K562 (cell line): ENCODE data around the gene ELMO1. TPM values are rescaled to one million over a fixed set of nuclear protein-coding genes. Genes with fewer than 3 reads are reported as not detected.

Experiments used
- BCOR ChIP-seq: fragments of 450-650 bp; IDR thresholded peaks from 2 replicates; pipeline ENCODE4 v1.6.1; 2016
- BMI1 ChIP-seq: fragments of 150-350 bp; IDR thresholded peaks from 2 replicates; pipeline ENCODE4 v1.6.1; 2014; ENCODE audit warnings: low read length
- CBFA2T2 ChIP-seq: fragments of 450-650 bp; conservative IDR thresholded peaks from 2 replicates; pipeline ENCODE4 v1.6.1; 2017; ENCODE audit warnings: mild to moderate bottlenecking
- CBFA2T3 ChIP-seq: fragments of 450-650 bp; IDR thresholded peaks from 2 replicates; pipeline ENCODE4 v1.6.1; 2017
- EP400 ChIP-seq: fragments of 450-650 bp; IDR thresholded peaks from 2 replicates; pipeline ENCODE4 v1.6.1; 2017; ENCODE audit warnings: antibody characterized with exemption, mild to moderate bottlenecking, moderate library complexity
- FOXA3 ChIP-seq, 2 experiments: fragments of 450-650 bp in 1 of 2; sonication (generic) in 1 of 2; formaldehyde crosslinking; IDR thresholded peaks in 1 of 2; conservative IDR thresholded peaks in 1 of 2; 2 replicates each; pipeline versions ENCODE4 v1.4.0 to v1.8.0; 2020 to 2022; ENCODE audit warnings: mild to moderate bottlenecking in 2 of 2, missing genetic modification reagents in 1 of 2
- HDAC2 ChIP-seq: fragments of 450-650 bp; IDR thresholded peaks from 2 replicates; pipeline ENCODE4 v1.6.1; 2016; ENCODE audit warnings: mild to moderate bottlenecking
- HMGN3 ChIP-seq: IDR thresholded peaks from 2 replicates; pipeline ENCODE4 v1.6.1; 2011; ENCODE audit warnings: borderline replicate concordance, low read depth, mild to moderate bottlenecking, mixed read lengths, low read length; ENCODE audit not compliant: insufficient read length; ENCODE audit errors: extremely low read depth
- KLF10 ChIP-seq: fragments of 250-450 bp; sonication (Bioruptor Pico); IDR thresholded peaks from 2 replicates; pipeline ENCODE4 v1.6.1; 2021; ENCODE audit warnings: matching md5 sums
- KLF16 ChIP-seq: IDR thresholded peaks from 2 replicates; pipeline ENCODE4 v1.6.1; 2016; ENCODE audit warnings: antibody characterized with exemption
- L3MBTL2 ChIP-seq: fragments of 450-650 bp; IDR thresholded peaks from 2 replicates; pipeline ENCODE4 v1.6.1; 2016; ENCODE audit warnings: mild to moderate bottlenecking, moderate library complexity
- MTA1 ChIP-seq: fragments of 450-650 bp; IDR thresholded peaks from 2 replicates; pipeline ENCODE4 v1.6.1; 2017; ENCODE audit warnings: borderline replicate concordance
- NCOR1 ChIP-seq: fragments of 450-650 bp; IDR thresholded peaks from 2 replicates; pipeline ENCODE4 v1.6.1; 2016; ENCODE audit warnings: mild to moderate bottlenecking, moderate library complexity
- PHB2 ChIP-seq: fragments of 450-650 bp; IDR thresholded peaks from 2 replicates; pipeline ENCODE4 v1.6.1; 2017; ENCODE audit warnings: low read depth
- SMAD4 ChIP-seq: fragments of 250-450 bp; sonication (Bioruptor Pico); conservative IDR thresholded peaks from 2 replicates; pipeline ENCODE4 v1.8.0; 2021; ENCODE audit warnings: inconsistent platforms, mild to moderate bottlenecking, moderate library complexity
- ZNF384 ChIP-seq: IDR thresholded peaks from 2 replicates; pipeline ENCODE4 v1.6.1; 2012; ENCODE audit warnings: low read depth, low read length, improper control_type of control experiment
- ZNF444 ChIP-seq: fragments of 250-450 bp; sonication (Bioruptor Pico); IDR thresholded peaks from 2 replicates; pipeline ENCODE4 v1.4.0; 2020; ENCODE audit warnings: mild to moderate bottlenecking, moderate library complexity
- ZNF766 ChIP-seq: fragments of 200-800 bp; sonication (Bioruptor generic); conservative IDR thresholded peaks from 2 replicates; pipeline ENCODE4 v1.6.1; 2016; ENCODE audit warnings: missing genetic modification characterization, missing compliant biosample characterization
- polyA plus RNA-seq, 8 experiments: library from polyadenylated mRNA; depleted of rRNA in 4 of 8; stranded (reverse) in 5 of 8; unstranded in 3 of 8; fragments of >200 nt; fragmentation: Nextera tagmentation in 2 of 8; fragmentation: Illumina TruSeq in 1 of 8; extraction: Ambion mirVana in 2 of 8; extraction: Trizol in 1 of 8; gene quantifications; 2 replicates each; pipeline versions ENCODE4 v1.2.1 to v1.2.3, GENCODE V29; 2011 to 2014; ENCODE audit warnings: inconsistent platforms in 1 of 8, missing spikeins in 1 of 8
- total RNA-seq, 7 experiments: library from RNA; depleted of rRNA in 6 of 7; stranded (reverse); fragments of >200 nt in 6 of 7; fragmentation: Illumina TruSeq in 2 of 7; extraction: Trizol in 2 of 7; gene quantifications; 2 replicates each; pipeline versions ENCODE4 v1.2.1 to v1.2.3, GENCODE V29; 2011 to 2021; ENCODE audit warnings: low replicate concordance in 1 of 7
- TF ChIP-seq, protein P1 (sequence below): fragments of 200-800 bp; sonication (Bioruptor generic); IDR thresholded peaks from 2 replicates; pipeline ENCODE4 v1.6.1; 2017; ENCODE audit warnings: missing genetic modification characterization, missing compliant biosample characterization
- TF ChIP-seq, protein P2 (sequence below), 2 experiments: fragments of 450-650 bp; conservative IDR thresholded peaks; 2 replicates each; pipeline ENCODE4 v1.6.1; 2017; ENCODE audit warnings: mild to moderate bottlenecking in 2 of 2, moderate library complexity in 2 of 2
- TF ChIP-seq, protein P3 (sequence below): fragments of 200-800 bp; sonication (Bioruptor generic); IDR thresholded peaks from 2 replicates; pipeline ENCODE4 v1.6.1; 2017; ENCODE audit warnings: missing genetic modification characterization, missing compliant biosample characterization
- TF ChIP-seq, protein P4 (sequence below): fragments of 450-650 bp; IDR thresholded peaks from 2 replicates; pipeline ENCODE4 v1.6.1; 2016; ENCODE audit warnings: mild to moderate bottlenecking

ELMO1 gene
- total and polyA plus RNA-seq, 9 of the 15 experiments (the other 6 are each of a cell fraction or from before 2014, with no cell fraction given), result 0.36 to 7.2 (median 3.6) TPM

DNA sequence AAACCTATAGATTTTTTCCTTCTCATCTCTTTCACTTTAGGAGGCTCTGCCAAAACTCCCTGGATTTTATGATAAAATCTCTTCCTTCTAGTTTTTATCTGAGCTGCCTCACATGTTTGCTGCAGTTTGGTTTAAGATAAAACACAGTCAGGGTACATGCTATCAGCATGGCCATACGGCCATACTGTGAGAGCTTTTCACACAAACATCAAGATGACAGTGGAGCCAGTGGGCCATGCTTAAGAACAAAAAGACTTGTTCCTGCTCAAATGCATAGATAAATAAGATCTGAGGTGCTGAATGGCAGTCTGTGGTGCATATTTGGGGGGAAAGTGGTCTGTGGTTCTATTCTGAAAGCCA, 91.0 kb downstream of the ELMO1 start (continued):
- TF ChIP-seq NCOR1, result peak; percentile 91
- TF ChIP-seq L3MBTL2, result peak; percentile 38; the same call in 1 of the 2 replicates
- TF ChIP-seq MTA1, result peak; percentile 78
- peak; percentile 84 for TF ChIP-seq SMAD4 (CRISPR knock-in tag)
- TF ChIP-seq HMGN3, result peak; percentile 57
- no peak for TF ChIP-seq KLF10 (CRISPR knock-in tag)
- peak; percentile 68 for TF ChIP-seq PHB2
- peak in 1 of 2 experiments; percentile 42; a peak in 1 of 4 replicates for TF ChIP-seq FOXA3 (CRISPR knock-in tag; conservative IDR thresholded peaks at IDR 0.05 in 1 of 2, IDR thresholded peaks at IDR 0.05 in 1 of 2)
- peak; percentile 88 for TF ChIP-seq CBFA2T2
- TF ChIP-seq ZNF766 (CRISPR knock-in tag), result peak; percentile 86
- TF ChIP-seq ZNF384, result no peak
- peak; percentile 75 for TF ChIP-seq HDAC2
- TF ChIP-seq, protein P1, sequence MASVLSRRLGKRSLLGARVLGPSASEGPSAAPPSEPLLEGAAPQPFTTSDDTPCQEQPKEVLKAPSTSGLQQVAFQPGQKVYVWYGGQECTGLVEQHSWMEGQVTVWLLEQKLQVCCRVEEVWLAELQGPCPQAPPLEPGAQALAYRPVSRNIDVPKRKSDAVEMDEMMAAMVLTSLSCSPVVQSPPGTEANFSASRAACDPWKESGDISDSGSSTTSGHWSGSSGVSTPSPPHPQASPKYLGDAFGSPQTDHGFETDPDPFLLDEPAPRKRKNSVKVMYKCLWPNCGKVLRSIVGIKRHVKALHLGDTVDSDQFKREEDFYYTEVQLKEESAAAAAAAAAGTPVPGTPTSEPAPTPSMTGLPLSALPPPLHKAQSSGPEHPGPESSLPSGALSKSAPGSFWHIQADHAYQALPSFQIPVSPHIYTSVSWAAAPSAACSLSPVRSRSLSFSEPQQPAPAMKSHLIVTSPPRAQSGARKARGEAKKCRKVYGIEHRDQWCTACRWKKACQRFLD (CRISPR knock-in tag), result peak; percentile 85; the same call in 1 of the 2 replicates
- 0 out of 2 replicates have a peak, but pooled peaks have one; percentile 49 for TF ChIP-seq ZNF444 (CRISPR knock-in tag)
- 0 out of 2 replicates have a peak, but pooled peaks have one; percentile 45 for TF ChIP-seq BCOR
- peak; percentile 94 for TF ChIP-seq CBFA2T3
- TF ChIP-seq BMI1, result no peak
- TF ChIP-seq, protein P2, sequence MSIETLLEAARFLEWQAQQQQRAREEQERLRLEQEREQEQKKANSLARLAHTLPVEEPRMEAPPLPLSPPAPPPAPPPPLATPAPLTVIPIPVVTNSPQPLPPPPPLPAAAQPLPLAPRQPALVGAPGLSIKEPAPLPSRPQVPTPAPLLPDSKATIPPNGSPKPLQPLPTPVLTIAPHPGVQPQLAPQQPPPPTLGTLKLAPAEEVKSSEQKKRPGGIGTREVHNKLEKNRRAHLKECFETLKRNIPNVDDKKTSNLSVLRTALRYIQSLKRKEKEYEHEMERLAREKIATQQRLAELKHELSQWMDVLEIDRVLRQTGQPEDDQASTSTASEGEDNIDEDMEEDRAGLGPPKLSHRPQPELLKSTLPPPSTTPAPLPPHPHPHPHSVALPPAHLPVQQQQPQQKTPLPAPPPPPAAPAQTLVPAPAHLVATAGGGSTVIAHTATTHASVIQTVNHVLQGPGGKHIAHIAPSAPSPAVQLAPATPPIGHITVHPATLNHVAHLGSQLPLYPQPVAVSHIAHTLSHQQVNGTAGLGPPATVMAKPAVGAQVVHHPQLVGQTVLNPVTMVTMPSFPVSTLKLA (conservative IDR thresholded peaks at IDR 0.05), result peak in 1 of 2 experiments; percentile 65; a peak in 2 of 4 replicates
- TF ChIP-seq, protein P3, sequence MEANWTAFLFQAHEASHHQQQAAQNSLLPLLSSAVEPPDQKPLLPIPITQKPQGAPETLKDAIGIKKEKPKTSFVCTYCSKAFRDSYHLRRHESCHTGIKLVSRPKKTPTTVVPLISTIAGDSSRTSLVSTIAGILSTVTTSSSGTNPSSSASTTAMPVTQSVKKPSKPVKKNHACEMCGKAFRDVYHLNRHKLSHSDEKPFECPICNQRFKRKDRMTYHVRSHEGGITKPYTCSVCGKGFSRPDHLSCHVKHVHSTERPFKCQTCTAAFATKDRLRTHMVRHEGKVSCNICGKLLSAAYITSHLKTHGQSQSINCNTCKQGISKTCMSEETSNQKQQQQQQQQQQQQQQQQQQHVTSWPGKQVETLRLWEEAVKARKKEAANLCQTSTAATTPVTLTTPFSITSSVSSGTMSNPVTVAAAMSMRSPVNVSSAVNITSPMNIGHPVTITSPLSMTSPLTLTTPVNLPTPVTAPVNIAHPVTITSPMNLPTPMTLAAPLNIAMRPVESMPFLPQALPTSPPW (CRISPR knock-in tag), result peak; percentile 64; the same call in 1 of the 2 replicates
- TF ChIP-seq, protein P4, sequence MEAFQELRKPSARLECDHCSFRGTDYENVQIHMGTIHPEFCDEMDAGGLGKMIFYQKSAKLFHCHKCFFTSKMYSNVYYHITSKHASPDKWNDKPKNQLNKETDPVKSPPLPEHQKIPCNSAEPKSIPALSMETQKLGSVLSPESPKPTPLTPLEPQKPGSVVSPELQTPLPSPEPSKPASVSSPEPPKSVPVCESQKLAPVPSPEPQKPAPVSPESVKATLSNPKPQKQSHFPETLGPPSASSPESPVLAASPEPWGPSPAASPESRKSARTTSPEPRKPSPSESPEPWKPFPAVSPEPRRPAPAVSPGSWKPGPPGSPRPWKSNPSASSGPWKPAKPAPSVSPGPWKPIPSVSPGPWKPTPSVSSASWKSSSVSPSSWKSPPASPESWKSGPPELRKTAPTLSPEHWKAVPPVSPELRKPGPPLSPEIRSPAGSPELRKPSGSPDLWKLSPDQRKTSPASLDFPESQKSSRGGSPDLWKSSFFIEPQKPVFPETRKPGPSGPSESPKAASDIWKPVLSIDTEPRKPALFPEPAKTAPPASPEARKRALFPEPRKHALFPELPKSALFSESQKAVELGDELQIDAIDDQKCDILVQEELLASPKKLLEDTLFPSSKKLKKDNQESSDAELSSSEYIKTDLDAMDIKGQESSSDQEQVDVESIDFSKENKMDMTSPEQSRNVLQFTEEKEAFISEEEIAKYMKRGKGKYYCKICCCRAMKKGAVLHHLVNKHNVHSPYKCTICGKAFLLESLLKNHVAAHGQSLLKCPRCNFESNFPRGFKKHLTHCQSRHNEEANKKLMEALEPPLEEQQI, result peak; percentile 72; the same call in 1 of the 2 replicates
- peak; percentile 38 for TF ChIP-seq EP400
- TF ChIP-seq KLF16, result peak; percentile 91
